Skeletal muscle tissue (tissue), 4 donors: Measurements from ENCODE around the gene GPR75. TPM values are rescaled to one million over a fixed set of nuclear protein-coding genes. Genes with fewer than 3 reads are reported as not detected.
"Not testable (repeated sequence)": the region's sequence is repeated elsewhere in the genome, so short reads cannot be mapped to it uniquely, and the experiment has no call there.

Source experiments
- H3K27ac ChIP-seq: one replicate; pipeline ENCODE4 v1.7.0; 2013; ENCODE audit warnings: mild to moderate bottlenecking, low read depth, low read length, inconsistent platforms
- H3K27me3 ChIP-seq, 3 donors: one replicate each; pipeline ENCODE4 v1.7.0; 2013; ENCODE audit warnings: low read length in 3 of 3; ENCODE audit not compliant: control insufficient read depth in 3 of 3, insufficient read depth in 3 of 3
- H3K36me3 ChIP-seq, 3 donors: one replicate each; pipeline ENCODE4 v1.7.0; 2013; ENCODE audit warnings: low read length in 3 of 3; ENCODE audit not compliant: control insufficient read depth in 3 of 3, insufficient read depth in 3 of 3
- H3K4me1 ChIP-seq, 3 donors: one replicate each; pipeline ENCODE4 v1.7.0; 2013; ENCODE audit warnings: low read length in 3 of 3, mild to moderate bottlenecking in 3 of 3; ENCODE audit not compliant: control insufficient read depth in 3 of 3, insufficient read depth in 3 of 3
- H3K4me3 ChIP-seq, 3 donors: one replicate each; pipeline ENCODE4 v1.7.0; 2013; ENCODE audit warnings: low read length in 3 of 3
- H3K9ac ChIP-seq, 3 donors: one replicate each; pipeline ENCODE4 v1.7.0; 2013; ENCODE audit warnings: low read length in 3 of 3, mild to moderate bottlenecking in 3 of 3, moderate library complexity in 2 of 3, low read depth in 1 of 3
- H3K9me3 ChIP-seq, 3 donors: one replicate each; pipeline ENCODE4 v1.7.0; 2013; ENCODE audit warnings: low read length in 3 of 3; ENCODE audit not compliant: control insufficient read depth in 3 of 3
- total RNA-seq: library from RNA; depleted of rRNA; stranded (reverse); fragments of >200 nt; gene quantifications from one replicate; pipeline ENCODE4 v1.2.3, GENCODE V29; 2014
- donor health status: Osteomylitis.

The GPR75 gene
- total RNA-seq, 1 donor from 2014 or later: 1.0 TPM

- not testable (repeated sequence) for H3K27ac ChIP-seq, H3K4me1 ChIP-seq, H3K36me3 ChIP-seq, H3K9ac ChIP-seq, H3K9me3 ChIP-seq, H3K27me3 ChIP-seq
- peak overlapping the region in 1 of 3 donors; percentile 13 for H3K4me3 ChIP-seq
Measured at GRCh38 chr2:53829980-53830290, 29.8 kb downstream of the GPR75 start.

GRCh38 chr2:53829273-53829979 lies 30.3 kb downstream of the GPR75 start:
- Histone ChIP-seq H3K36me3 (peaks cover 0 to 2% (median 0%) of the 10 kb centered on the region in 3 donors), H3K4me3 (peak overlapping the region in 1 of 3 donors; percentile 13), H3K27me3 (no peaks in the 10 kb centered on the region), H3K9ac (no peak overlapping the region), H3K4me1 (peaks cover 0 to 4% (median 3%) of the 10 kb centered on the region in 3 donors), H3K27ac (no peak overlapping the region), H3K9me3 (no peaks in the 10 kb centered on the region)

GRCh38 chr2:53828331-53828730 lies 31.4 kb downstream of the GPR75 start:
- H3K27ac ChIP-seq: no peak overlapping the region
- H3K9ac ChIP-seq: no peak overlapping the region
- H3K36me3 ChIP-seq: peaks cover 0 to 2% (median 0%) of the 10 kb centered on the region in 3 donors
- H3K4me1 ChIP-seq: peaks cover 0 to 4% (median 3%) of the 10 kb centered on the region in 3 donors
- no peaks in the 10 kb centered on the region for H3K9me3 ChIP-seq
- no peak overlapping the region for H3K4me3 ChIP-seq
- no peaks in the 10 kb centered on the region for H3K27me3 ChIP-seq

GRCh38 chr2:53827398-53828175 lies 32.2 kb downstream of the GPR75 start:
- Histone ChIP-seq H3K9me3 (no peaks in the 10 kb centered on the region), H3K27ac (no peak overlapping the region), H3K27me3 (no peaks in the 10 kb centered on the region), H3K4me3 (no peak overlapping the region), H3K9ac (no peak overlapping the region), H3K4me1 (peaks cover 0 to 4% (median 3%) of the 10 kb centered on the region in 3 donors), H3K36me3 (peaks cover 0 to 2% (median 0%) of the 10 kb centered on the region in 3 donors)

- H3K9ac ChIP-seq: no peak overlapping the region
- no peaks in the 10 kb centered on the region for H3K27me3 ChIP-seq
- H3K36me3 ChIP-seq: peaks cover 0 to 2% (median 0%) of the 10 kb centered on the region in 3 donors
- no peaks in the 10 kb centered on the region for H3K9me3 ChIP-seq
- H3K4me1 ChIP-seq: peaks cover 0 to 4% (median 3%) of the 10 kb centered on the region in 3 donors
- no peak overlapping the region for H3K4me3 ChIP-seq
- no peak overlapping the region for H3K27ac ChIP-seq
Measured at GRCh38 chr2:53826587-53827397, 33.0 kb downstream of the GPR75 start.

- no peak overlapping the region for H3K27ac ChIP-seq
Measured at GRCh38 chr2:53826030-53826410, 33.7 kb downstream of the GPR75 start.

GRCh38 chr2:53823639-53824038 lies 36.1 kb downstream of the GPR75 start:
- H3K36me3 ChIP-seq: peaks cover 3 to 14% (median 5%) of the 10 kb centered on the region in 3 donors
- not testable (repeated sequence) for H3K4me3 ChIP-seq, H3K27me3 ChIP-seq, H3K4me1 ChIP-seq, H3K9me3 ChIP-seq, H3K27ac ChIP-seq, H3K9ac ChIP-seq

More at GRCh38 chr2:53826030-53826410, 33.7 kb downstream of the GPR75 start:
- Histone ChIP-seq H3K9me3 (no peaks in the 10 kb centered on the region), H3K9ac (no peak overlapping the region), H3K4me1 (peaks cover 0 to 4% (median 3%) of the 10 kb centered on the region in 3 donors), H3K4me3 (no peak overlapping the region), H3K27me3 (no peaks in the 10 kb centered on the region), H3K36me3 (peaks cover 0 to 2% (median 0%) of the 10 kb centered on the region in 3 donors)

- Histone ChIP-seq H3K4me3 (no peak overlapping the region), H3K36me3 (peaks cover 6 to 17% (median 13%) of the 10 kb centered on the region in 3 donors), H3K9ac (no peak overlapping the region), H3K9me3 (no peaks in the 10 kb centered on the region), H3K27me3 (no peaks in the 10 kb centered on the region), H3K4me1 (no peaks in the 10 kb centered on the region), H3K27ac (no peak overlapping the region)
Measured at GRCh38 chr2:53821810-53822209, 38.0 kb downstream of the GPR75 start.

- Histone ChIP-seq H3K36me3 (peaks cover 8 to 20% (median 16%) of the 10 kb centered on the region in 3 donors), H3K27me3 (no peaks in the 10 kb centered on the region), H3K9ac (no peak overlapping the region), H3K9me3 (no peaks in the 10 kb centered on the region), H3K4me1 (no peaks in the 10 kb centered on the region), H3K4me3 (no peak overlapping the region), H3K27ac (no peak overlapping the region)
Measured at GRCh38 chr2:53820711-53821110, 39.1 kb downstream of the GPR75 start.
